Astrocyte of the cerebellum (primary cell): Measurements from ENCODE around the gene ADD1.

Source experiments
- DNase-seq: peaks from one replicate; pipeline ENCODE4 v3.0.0-alpha.2; 2011; ENCODE audit warnings: low read depth
- H3K4me3 ChIP-seq: 2 replicates; pipeline ENCODE4 v1.5.1; 2011; ENCODE audit warnings: mild to moderate bottlenecking, low read depth, low read length, moderate library complexity
- CTCF ChIP-seq: IDR thresholded peaks from 2 replicates; pipeline ENCODE4 v1.5.1; 2012; ENCODE audit warnings: low read length, low read depth, moderate library complexity, mild to moderate bottlenecking; ENCODE audit errors: missing control alignments
- in situ Hi-C: cut with HindIII; loops from 2 replicates; pipeline ENCODE4 v1.10.0; 2017; ENCODE audit warnings: low sequenced_read_pairs

Gene ADD1

DNA sequence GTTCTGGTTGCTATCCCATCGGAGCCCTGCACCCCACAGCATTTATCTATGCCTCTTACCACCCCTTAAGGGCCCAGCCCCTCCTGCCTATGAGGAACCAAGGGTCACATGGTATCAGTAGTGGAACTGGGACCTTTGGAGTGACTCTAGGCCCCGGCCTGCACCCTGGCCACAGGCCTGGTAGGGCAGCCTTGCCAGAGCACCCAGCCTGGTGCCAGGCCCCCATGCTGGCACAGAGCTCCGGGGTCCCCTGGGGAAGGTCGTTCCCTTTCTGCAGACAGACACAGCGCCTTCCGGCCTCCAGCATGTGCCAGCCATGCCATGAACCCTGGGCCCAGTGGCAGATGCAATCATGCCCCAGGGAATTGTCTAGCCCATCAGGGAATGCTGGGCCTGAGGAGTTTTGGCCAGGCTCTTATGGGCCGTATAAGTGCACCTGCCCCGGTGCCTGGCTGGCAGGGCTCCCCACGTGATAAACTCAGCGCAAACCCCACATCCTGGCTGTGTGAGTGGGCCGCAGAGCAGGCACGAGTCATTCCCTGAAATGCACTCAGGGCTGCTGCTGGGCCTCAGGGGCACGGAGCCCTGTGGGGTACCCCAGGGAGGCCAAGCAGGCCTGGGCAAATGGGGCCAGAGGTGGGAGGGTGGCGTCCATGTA is 19.8 kb upstream of the ADD1 start:
- in situ Hi-C loops, result no loop called here
- no peak for DNase-seq
- no peak for TF ChIP-seq CTCF
- H3K4me3 ChIP-seq, result no peak overlapping the region

DNA sequence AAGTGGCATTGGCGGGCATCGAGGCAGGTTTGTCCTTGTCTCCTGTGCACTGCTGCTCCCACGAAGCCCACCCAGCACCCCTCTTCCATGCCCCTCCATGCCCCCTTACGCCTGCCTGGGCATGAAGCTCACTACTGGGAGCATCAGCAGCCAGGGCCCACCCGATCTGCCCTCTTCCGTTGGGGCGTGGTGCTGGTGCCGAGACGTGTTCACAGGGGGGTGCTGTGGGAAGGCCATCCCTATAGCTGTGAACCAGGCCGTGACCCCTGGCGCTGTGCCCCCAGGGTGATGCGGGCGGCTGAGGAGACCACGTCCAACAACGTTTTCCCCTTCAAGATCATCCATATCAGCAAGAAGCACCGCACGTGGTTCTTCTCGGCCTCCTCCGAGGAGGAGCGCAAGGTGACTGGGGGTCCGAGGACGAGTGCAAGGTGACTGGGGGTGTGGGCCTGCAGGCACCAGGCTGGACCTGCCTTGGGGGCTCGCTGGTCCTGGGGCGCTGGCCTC is 19.3 kb upstream of the ADD1 start:
- no peak for TF ChIP-seq CTCF
- in situ Hi-C loops, result no loop called here
- H3K4me3 ChIP-seq, result no peak overlapping the region
- no peak for DNase-seq

DNA sequence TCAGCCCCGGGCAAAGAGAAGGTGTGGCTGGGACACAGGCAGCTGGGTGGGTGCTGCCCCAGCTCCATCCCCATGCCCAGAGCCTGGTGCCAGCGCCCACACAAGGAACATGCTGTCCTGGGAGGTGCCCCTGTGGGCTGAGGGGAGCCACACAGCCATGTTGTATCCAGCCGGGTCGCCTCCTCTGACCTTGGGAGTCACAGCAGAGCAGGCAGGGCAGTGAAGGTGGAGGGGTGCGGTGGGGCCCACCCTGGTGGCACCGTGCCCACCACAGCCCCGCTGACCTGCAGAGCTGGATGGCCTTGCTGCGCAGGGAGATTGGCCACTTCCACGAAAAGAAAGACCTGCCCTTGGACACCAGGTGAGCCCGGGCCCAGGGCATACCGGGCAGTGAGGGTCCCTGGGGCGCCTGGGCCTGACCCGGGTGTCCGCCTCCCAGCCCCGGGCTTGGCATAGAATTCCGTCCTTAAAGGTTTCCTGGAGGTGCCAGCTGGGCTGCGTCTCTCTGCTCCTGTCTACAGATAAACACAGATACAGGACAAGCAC is 18.7 kb upstream of the ADD1 start:
- DNase-seq, result no peak
- in situ Hi-C loops, result no loop called here
- no peak for TF ChIP-seq CTCF
- H3K4me3 ChIP-seq, result no peak overlapping the region

DNA sequence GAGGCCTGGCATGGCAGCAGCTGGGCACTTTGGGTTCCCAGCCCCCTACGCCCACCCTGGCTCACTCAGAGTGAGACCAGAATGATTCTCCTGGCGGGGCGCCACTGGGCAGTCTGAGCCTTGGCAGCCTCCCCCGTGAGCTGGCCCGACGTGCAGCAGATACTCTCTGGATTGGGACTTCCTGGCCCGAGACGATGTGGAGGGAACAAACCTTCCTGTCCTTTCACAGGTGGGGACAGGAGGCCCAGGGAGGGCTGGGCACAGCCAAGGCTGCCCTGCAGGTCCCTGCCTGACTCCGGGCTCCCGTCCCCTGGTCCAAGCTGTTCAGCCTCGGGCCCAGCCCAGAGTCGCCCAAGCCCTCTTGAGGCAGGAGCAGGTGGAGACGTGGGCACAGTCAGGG is 17.9 kb upstream of the ADD1 start:
- TF ChIP-seq CTCF, result no peak
- H3K4me3 ChIP-seq, result no peak overlapping the region
- in situ Hi-C loops, result no loop called here
- no peak for DNase-seq

DNA sequence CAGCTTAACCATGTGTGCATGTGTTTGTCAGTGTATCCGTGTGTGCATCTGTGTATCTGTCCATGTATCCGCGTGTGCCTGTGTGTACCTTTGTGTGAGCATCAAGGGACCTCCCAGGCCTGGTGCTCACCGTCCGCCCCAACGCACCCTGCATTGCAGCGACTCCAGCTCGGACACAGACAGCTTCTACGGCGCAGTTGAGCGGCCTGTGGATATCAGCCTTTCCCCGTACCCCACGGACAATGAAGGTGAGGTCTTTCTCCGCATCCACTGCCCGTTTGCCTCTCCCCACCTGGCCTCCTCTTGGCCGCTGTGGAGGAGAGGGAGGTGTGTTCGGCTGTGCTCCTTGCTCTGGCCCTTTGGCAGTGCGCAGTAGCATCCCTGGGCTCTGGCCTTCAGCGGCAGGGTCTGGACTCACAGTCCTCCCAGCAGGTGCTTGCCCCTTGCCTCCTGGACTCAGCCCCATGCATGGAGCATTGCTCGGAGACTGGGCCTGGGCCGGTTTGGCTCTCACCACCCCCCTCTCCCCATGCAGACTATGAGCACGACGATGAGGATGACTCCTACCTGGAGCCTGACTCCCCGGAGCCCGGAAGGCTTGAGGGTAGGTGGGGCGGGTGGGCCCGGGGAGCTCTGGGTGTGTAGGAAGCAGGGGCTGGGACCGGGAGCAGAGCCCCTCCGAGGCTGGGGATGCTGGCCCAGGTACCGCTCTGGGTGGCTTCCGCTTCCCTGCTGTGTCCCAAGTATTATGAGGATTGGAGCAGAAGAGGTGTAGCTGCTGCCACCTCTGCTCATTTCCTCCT is 16.4 kb upstream of the ADD1 start:
- in situ Hi-C loops, result no loop called here
- H3K4me3 ChIP-seq, result no peak overlapping the region
- no peak for DNase-seq
- TF ChIP-seq CTCF, result no peak

DNA sequence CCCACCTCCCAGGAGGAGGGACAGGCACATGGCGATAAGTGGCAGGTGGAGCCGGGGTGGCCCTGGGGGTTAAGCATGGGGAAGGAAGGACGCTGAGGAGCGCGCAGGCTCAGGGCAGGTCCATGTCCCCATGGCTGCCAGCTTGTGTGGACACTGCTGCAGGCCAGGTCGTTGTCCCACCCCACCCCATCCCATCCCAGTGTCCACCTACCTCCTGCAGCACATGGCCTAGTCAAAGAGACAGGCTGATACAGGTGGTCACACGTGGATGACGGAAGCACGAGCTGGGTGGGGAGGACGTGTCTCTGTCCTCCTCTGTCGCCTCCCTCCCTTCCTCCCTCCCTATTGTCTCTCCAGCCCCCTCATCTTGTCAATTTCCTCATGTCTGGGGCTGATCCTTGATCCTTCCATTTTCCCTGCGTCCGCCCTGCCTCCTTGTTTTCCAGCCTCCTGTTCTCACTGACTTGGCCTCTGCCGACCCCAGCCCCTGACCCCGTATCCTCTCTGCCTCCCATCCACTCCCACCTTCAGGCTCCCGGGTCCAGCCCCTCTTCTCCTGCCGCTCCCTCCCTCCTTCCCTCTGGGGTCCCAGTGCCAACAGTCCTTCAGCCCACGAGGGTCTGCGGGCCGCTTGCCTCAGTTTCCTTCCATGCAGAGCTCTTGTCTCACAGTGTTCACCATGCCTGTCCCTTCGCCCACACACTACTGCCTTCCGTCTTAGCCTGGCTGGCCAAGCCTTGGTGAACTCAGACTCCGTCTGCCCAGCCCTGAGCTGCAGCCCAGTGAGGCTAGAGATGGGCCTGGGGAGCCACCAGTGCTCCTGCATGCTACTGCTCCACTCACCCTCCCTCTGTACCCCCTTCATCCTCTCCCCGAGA is 15.5 kb upstream of the ADD1 start:
- in situ Hi-C loops, result no loop called here
- no peak for DNase-seq
- TF ChIP-seq CTCF, result no peak
- H3K4me3 ChIP-seq, result no peak overlapping the region
